GM12878 (cell line): ENCODE results near the gene TPK1. TPM values are rescaled to one million over a fixed set of nuclear protein-coding genes. Genes with fewer than 3 reads are reported as not detected.

Experiments
- BACH1 ChIP-seq: fragments of 450-650 bp; IDR thresholded peaks from 2 replicates; pipeline ENCODE4 v1.6.1; 2017; ENCODE audit warnings: mild to moderate bottlenecking, borderline replicate concordance
- BHLHE40 ChIP-seq, 2 experiments: fragments of 450-650 bp in 1 of 2; IDR thresholded peaks; 2 replicates each; pipeline ENCODE4 v1.6.1; 2011 to 2017; ENCODE audit warnings: low read depth in 2 of 2, borderline replicate concordance in 1 of 2, improper control_type of control experiment in 1 of 2, low read length in 1 of 2, mild to moderate bottlenecking in 1 of 2
- CBFB ChIP-seq: IDR thresholded peaks from 2 replicates; pipeline ENCODE4 v1.6.1; 2016; ENCODE audit warnings: antibody characterized with exemption, low read depth
- CREB1 ChIP-seq: IDR thresholded peaks from 2 replicates; pipeline ENCODE4 v1.6.1; 2012; ENCODE audit warnings: low read depth, mild to moderate bottlenecking, inconsistent platforms
- CREM ChIP-seq: IDR thresholded peaks from 2 replicates; pipeline ENCODE4 v1.6.1; 2014; ENCODE audit warnings: antibody characterized with exemption, low read depth
- EZH2 ChIP-seq: IDR thresholded peaks from 2 replicates; pipeline ENCODE4 v1.6.1; 2012; ENCODE audit warnings: low read depth, mild to moderate bottlenecking, control low read depth, inconsistent platforms, low read length, borderline replicate concordance; ENCODE audit not compliant: control insufficient read depth
- HDAC2 ChIP-seq: fragments of 200-600 bp; sonication (generic); IDR thresholded peaks from 2 replicates; pipeline ENCODE4 v1.6.1; 2017
- HDGF ChIP-seq: fragments of 450-650 bp; IDR thresholded peaks from 2 replicates; pipeline ENCODE4 v1.6.1; 2016; ENCODE audit warnings: antibody characterized with exemption
- IKZF1 ChIP-seq: fragments of 450-650 bp; conservative IDR thresholded peaks from 2 replicates; pipeline ENCODE4 v1.6.1; 2017; ENCODE audit warnings: antibody characterized with exemption, mild to moderate bottlenecking
- IRF5 ChIP-seq: fragments of 450-650 bp; IDR thresholded peaks from 2 replicates; pipeline ENCODE4 v1.6.1; 2017; ENCODE audit warnings: borderline replicate concordance
- KLF5 ChIP-seq: fragments of 450-650 bp; IDR thresholded peaks from 2 replicates; pipeline ENCODE4 v1.6.1; 2014; ENCODE audit warnings: mild to moderate bottlenecking; ENCODE audit not compliant: partially characterized antibody
- MAX ChIP-seq: IDR thresholded peaks from 2 replicates; pipeline ENCODE4 v1.6.1; 2012; ENCODE audit warnings: low read depth, low read length, improper control_type of control experiment
- MEF2A ChIP-seq: IDR thresholded peaks from 2 replicates; pipeline ENCODE4 v1.6.1; 2011; ENCODE audit warnings: low read depth, mild to moderate bottlenecking, low read length, moderate library complexity; ENCODE audit not compliant: insufficient read depth
- MTA3 ChIP-seq: IDR thresholded peaks from 2 replicates; pipeline ENCODE4 v1.6.1; 2012; ENCODE audit warnings: low read length, inconsistent platforms, borderline replicate concordance
- MYB ChIP-seq: fragments of 150-350 bp; IDR thresholded peaks from 2 replicates; pipeline ENCODE4 v1.6.1; 2014; ENCODE audit warnings: mild to moderate bottlenecking, low read depth, low read length, borderline replicate concordance
- NR2C1 ChIP-seq: fragments of 450-650 bp; IDR thresholded peaks from 2 replicates; pipeline ENCODE4 v1.6.1; 2017; ENCODE audit warnings: antibody characterized with exemption, mild to moderate bottlenecking, moderate library complexity
- NR2C2 ChIP-seq: IDR thresholded peaks from 2 replicates; pipeline ENCODE4 v1.6.1; 2011; ENCODE audit warnings: borderline replicate concordance, low read depth; ENCODE audit not compliant: control insufficient read depth, insufficient read length
- NRF1 ChIP-seq: conservative IDR thresholded peaks from 2 replicates; pipeline ENCODE4 v1.6.1; 2011; ENCODE audit warnings: mild to moderate bottlenecking, low read depth, low read length, improper control_type of control experiment
- PML ChIP-seq: IDR thresholded peaks from 2 replicates; pipeline ENCODE4 v1.6.1; 2012; ENCODE audit warnings: low read length, inconsistent platforms
- POLR2A ChIP-seq: IDR thresholded peaks from 2 replicates; pipeline ENCODE4 v1.6.1; 2011; ENCODE audit warnings: low read depth, mild to moderate bottlenecking, low read length
- POLR2AphosphoS2 ChIP-seq: IDR thresholded peaks from 2 replicates; pipeline ENCODE4 v1.6.1; 2011; ENCODE audit warnings: low read depth, mild to moderate bottlenecking, low read length, improper control_type of control experiment, moderate library complexity
- POU2F2 ChIP-seq: IDR thresholded peaks from 3 replicates; pipeline ENCODE4 v1.6.1; 2011; ENCODE audit warnings: low read depth, mild to moderate bottlenecking, low read length, borderline replicate concordance
- RFX5 ChIP-seq: IDR thresholded peaks from 2 replicates; pipeline ENCODE4 v1.6.1; 2011; ENCODE audit warnings: low read depth, low read length, improper control_type of control experiment
- SMC3 ChIP-seq: IDR thresholded peaks from 2 replicates; pipeline ENCODE4 v1.6.1; 2011; ENCODE audit warnings: low read length, improper control_type of control experiment, borderline replicate concordance
- SRF ChIP-seq, 2 experiments: IDR thresholded peaks; 2 replicates each; pipeline ENCODE4 v1.6.1; 2011; ENCODE audit warnings: low read depth in 2 of 2, low read length in 2 of 2, mild to moderate bottlenecking in 1 of 2, moderate library complexity in 1 of 2
- TBL1XR1 ChIP-seq: IDR thresholded peaks from 2 replicates; pipeline ENCODE4 v1.6.1; 2012; ENCODE audit warnings: low read depth, low read length, improper control_type of control experiment
- ZBED1 ChIP-seq: IDR thresholded peaks from 2 replicates; pipeline ENCODE4 v1.6.1; 2016; ENCODE audit warnings: borderline replicate concordance
- ZNF217 ChIP-seq: fragments of 450-650 bp; IDR thresholded peaks from 2 replicates; pipeline ENCODE4 v1.6.1; 2017; ENCODE audit warnings: antibody characterized with exemption, mild to moderate bottlenecking
- ZNF24 ChIP-seq: fragments of 450-650 bp; IDR thresholded peaks from 2 replicates; pipeline ENCODE4 v1.6.1; 2017; ENCODE audit warnings: antibody characterized with exemption, mild to moderate bottlenecking
- polyA plus RNA-seq, 11 experiments: library from polyadenylated mRNA; depleted of rRNA in 4 of 11; unstranded in 6 of 11; stranded (reverse) in 5 of 11; fragments of >200 nt; fragmentation: Nextera tagmentation in 4 of 11; fragmentation: Illumina TruSeq in 1 of 11; extraction: Ambion mirVana in 4 of 11; extraction: Trizol in 1 of 11; gene quantifications; 1 replicate in 1 of 11; 2 replicates in 10 of 11; pipeline versions ENCODE4 v1.2.1 to v1.2.3, GENCODE V29; 2011 to 2016; ENCODE audit warnings: inconsistent platforms in 2 of 11, missing spikeins in 2 of 11, low read depth in 1 of 11
- total RNA-seq, 4 experiments: library from RNA; depleted of rRNA in 3 of 4; stranded (reverse); fragments of >200 nt in 3 of 4; fragmentation: Illumina TruSeq in 1 of 4; extraction: Trizol in 1 of 4; gene quantifications; 2 replicates each; pipeline versions ENCODE4 v1.2.1 to v1.2.3, GENCODE V29; 2013 to 2021
- TF ChIP-seq, protein P1 (sequence below): fragments of 150-350 bp; IDR thresholded peaks from 2 replicates; pipeline ENCODE4 v1.6.1; 2014; ENCODE audit warnings: mild to moderate bottlenecking, low read depth, low read length

Gene TPK1
- total and polyA plus RNA-seq, 10 of the 15 experiments (the other 5 are each of a cell fraction or from before 2014, with no cell fraction given): 7.1 to 19.0 (median 9.3) TPM

- TF ChIP-seq HDGF: peak; percentile 88
- peak; percentile 68 for TF ChIP-seq MAX
- no peak for TF ChIP-seq MYB
- TF ChIP-seq, protein P1, sequence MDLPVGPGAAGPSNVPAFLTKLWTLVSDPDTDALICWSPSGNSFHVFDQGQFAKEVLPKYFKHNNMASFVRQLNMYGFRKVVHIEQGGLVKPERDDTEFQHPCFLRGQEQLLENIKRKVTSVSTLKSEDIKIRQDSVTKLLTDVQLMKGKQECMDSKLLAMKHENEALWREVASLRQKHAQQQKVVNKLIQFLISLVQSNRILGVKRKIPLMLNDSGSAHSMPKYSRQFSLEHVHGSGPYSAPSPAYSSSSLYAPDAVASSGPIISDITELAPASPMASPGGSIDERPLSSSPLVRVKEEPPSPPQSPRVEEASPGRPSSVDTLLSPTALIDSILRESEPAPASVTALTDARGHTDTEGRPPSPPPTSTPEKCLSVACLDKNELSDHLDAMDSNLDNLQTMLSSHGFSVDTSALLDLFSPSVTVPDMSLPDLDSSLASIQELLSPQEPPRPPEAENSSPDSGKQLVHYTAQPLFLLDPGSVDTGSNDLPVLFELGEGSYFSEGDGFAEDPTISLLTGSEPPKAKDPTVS: no peak
- peak; percentile 78 for TF ChIP-seq IKZF1
- no peak for TF ChIP-seq EZH2
- 0 out of 2 replicates have a peak, but pooled peaks have one; percentile 51 for TF ChIP-seq MEF2A
- peak; percentile 43; the same call in 1 of the 2 replicates for TF ChIP-seq RFX5
- TF ChIP-seq IRF5: no peak
- peak; percentile 90; the same call in 1 of the 2 replicates for TF ChIP-seq POLR2AphosphoS2
- TF ChIP-seq NRF1: no peak
- peak; percentile 72 to 80 for TF ChIP-seq BHLHE40 (IDR thresholded peaks at IDR 0.05; ENCODE audit: borderline replicate concordance in 1 of 2, low read depth in 2 of 2, low read length in 1 of 2)
- 0 out of 2 replicates have a peak, but pooled peaks have one; percentile 59 for TF ChIP-seq CBFB
- TF ChIP-seq SRF (IDR thresholded peaks at IDR 0.05; ENCODE audit: low read depth in 2 of 2, low read length in 2 of 2): peak; percentile 90 to 98
- peak; percentile 45; the same call in 1 of the 2 replicates for TF ChIP-seq ZNF24
- TF ChIP-seq NR2C2: peak; percentile 93
- TF ChIP-seq ZNF217: 0 out of 2 replicates have a peak, but pooled peaks have one; percentile 12
- 0 out of 2 replicates have a peak, but pooled peaks have one; percentile 22 for TF ChIP-seq ZBED1
- TF ChIP-seq POLR2A: peak; percentile 93
- peak; percentile 85 for TF ChIP-seq KLF5
- 0 out of 2 replicates have a peak, but pooled peaks have one; percentile 14 for TF ChIP-seq TBL1XR1
- peak; percentile 41; the same call in 1 of the 2 replicates for TF ChIP-seq BACH1
- TF ChIP-seq PML: peak; percentile 90; the same call in 1 of the 2 replicates
- peak; percentile 74; the same call in 1 of the 2 replicates for TF ChIP-seq CREB1
- no peak for TF ChIP-seq MTA3
- TF ChIP-seq POU2F2: peak; percentile 90; the same call in 2 of the 3 replicates
- TF ChIP-seq SMC3: 0 out of 2 replicates have a peak, but pooled peaks have one; percentile 9
- peak; percentile 32; the same call in 1 of the 2 replicates for TF ChIP-seq NR2C1
- peak; percentile 62; the same call in 1 of the 2 replicates for TF ChIP-seq CREM
- no peak for TF ChIP-seq HDAC2
Observed at GRCh38 chr7:144835652-144836544, at the start of gene TPK1 (continued).
